Astrocyte of the cerebellum (primary cell): ENCODE results near the gene HGS.

Experiments used
- DNase-seq: peaks from one replicate; pipeline ENCODE4 v3.0.0-alpha.2; 2011; ENCODE audit warnings: low read depth
- H3K4me3 ChIP-seq: 2 replicates; pipeline ENCODE4 v1.5.1; 2011; ENCODE audit warnings: mild to moderate bottlenecking, low read depth, low read length, moderate library complexity
- in situ Hi-C: cut with HindIII; loops from 2 replicates; pipeline ENCODE4 v1.10.0; 2017; ENCODE audit warnings: low sequenced_read_pairs
- TF ChIP-seq, protein P1 (sequence below): IDR thresholded peaks from 2 replicates; pipeline ENCODE4 v1.5.1; 2012; ENCODE audit warnings: low read length, low read depth, moderate library complexity, mild to moderate bottlenecking; ENCODE audit errors: missing control alignments

Gene HGS

DNA sequence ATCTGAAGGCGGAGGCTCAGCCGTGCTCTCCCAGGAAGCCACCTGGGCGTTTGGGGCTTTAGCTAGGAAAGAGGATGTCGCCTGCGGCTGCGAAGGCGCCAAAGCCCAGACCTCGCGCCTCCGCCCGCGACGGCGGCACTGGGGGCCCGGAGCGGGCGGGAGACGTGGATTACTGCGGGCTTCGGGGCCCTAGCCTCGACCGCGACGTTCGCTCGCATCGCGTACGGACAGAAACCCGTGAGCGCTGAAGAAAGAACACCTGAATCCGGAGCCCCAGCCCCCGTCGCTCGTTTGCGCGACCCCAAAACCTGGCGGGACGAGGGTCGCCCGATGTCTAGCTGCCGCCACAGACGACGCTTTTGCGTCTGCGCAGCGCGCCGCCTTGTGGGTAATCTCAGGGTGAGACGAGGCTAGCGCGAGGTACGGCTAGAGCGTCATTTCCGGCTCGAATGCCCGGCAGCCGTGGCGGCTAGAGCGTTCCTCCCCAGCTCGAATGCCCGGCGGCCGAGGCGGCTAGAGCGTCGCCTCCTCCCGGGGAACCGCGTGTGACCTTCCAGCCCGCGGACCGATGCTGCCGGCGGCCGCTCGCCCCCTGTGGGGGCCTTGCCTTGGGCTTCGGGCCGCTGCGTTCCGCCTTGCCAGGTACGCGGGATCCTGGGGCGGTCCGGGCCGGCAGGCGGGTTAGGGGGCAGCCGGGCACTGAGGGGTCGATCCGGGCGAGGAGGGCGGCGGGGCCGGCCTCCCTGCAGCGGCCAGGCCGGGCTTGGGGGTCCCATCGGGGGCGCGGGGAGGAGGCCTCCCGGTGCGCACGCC lies 19.3 kb downstream of the HGS start, which contains the start of gene MRPL12:
MRPL12 (plus strand) TSS at position 434 of the 813 bp plus-strand sequence; CDS start at position 569, 135 bp downstream.
- peak within 1 kb of the TSS; percentile 89 for H3K4me3 ChIP-seq
- TF ChIP-seq, protein P1, sequence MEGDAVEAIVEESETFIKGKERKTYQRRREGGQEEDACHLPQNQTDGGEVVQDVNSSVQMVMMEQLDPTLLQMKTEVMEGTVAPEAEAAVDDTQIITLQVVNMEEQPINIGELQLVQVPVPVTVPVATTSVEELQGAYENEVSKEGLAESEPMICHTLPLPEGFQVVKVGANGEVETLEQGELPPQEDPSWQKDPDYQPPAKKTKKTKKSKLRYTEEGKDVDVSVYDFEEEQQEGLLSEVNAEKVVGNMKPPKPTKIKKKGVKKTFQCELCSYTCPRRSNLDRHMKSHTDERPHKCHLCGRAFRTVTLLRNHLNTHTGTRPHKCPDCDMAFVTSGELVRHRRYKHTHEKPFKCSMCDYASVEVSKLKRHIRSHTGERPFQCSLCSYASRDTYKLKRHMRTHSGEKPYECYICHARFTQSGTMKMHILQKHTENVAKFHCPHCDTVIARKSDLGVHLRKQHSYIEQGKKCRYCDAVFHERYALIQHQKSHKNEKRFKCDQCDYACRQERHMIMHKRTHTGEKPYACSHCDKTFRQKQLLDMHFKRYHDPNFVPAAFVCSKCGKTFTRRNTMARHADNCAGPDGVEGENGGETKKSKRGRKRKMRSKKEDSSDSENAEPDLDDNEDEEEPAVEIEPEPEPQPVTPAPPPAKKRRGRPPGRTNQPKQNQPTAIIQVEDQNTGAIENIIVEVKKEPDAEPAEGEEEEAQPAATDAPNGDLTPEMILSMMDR = no peak
- in situ Hi-C loops = no loop called here
- DNase-seq = peak; percentile 80

DNA sequence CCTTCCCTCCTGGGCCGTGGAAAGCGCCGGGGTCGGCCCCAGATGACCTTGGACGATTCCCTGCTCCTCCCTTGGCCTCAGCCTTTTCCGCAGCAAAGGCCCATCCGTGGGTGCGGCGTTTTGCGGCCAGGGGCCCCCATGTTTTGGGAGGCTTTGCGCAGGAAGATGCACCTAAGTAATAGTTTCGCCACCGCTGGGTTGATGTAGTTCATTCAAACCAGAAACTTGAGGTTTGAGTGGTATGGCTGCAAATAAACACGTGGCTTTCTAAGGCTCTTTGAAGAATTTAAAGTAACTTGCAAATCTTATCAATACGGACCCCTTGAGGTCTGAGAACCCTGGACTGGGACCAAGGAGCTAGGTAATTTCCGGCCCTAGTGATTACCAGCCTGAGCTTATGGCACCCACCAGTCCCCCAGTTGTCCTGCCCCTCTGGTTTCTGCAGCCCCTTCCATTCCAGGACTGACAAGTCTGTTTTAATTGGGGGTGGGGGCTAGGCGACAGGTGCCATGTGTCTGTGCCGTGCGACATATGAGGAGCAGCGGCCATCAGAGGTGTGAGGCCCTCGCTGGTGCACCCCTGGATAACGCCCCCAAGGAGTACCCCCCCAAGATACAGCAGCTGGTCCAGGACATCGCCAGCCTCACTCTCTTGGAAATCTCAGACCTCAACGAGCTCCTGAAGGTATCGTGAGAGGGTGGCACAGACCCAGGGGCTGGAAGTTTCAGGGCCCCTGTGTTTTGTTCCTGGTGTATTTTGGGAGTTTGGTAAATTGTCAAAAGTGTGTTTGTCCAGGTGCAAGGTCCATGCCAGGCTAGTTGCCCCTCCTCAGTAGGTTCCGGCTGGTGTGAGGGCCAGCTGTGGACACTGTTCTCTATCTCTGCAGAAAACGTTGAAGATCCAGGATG lies 20.2 kb downstream of the HGS start:
- H3K4me3 ChIP-seq = peak overlapping the region; percentile 89
- no peak for DNase-seq
- in situ Hi-C loops = no loop called here
- TF ChIP-seq, protein P1 = no peak

DNA sequence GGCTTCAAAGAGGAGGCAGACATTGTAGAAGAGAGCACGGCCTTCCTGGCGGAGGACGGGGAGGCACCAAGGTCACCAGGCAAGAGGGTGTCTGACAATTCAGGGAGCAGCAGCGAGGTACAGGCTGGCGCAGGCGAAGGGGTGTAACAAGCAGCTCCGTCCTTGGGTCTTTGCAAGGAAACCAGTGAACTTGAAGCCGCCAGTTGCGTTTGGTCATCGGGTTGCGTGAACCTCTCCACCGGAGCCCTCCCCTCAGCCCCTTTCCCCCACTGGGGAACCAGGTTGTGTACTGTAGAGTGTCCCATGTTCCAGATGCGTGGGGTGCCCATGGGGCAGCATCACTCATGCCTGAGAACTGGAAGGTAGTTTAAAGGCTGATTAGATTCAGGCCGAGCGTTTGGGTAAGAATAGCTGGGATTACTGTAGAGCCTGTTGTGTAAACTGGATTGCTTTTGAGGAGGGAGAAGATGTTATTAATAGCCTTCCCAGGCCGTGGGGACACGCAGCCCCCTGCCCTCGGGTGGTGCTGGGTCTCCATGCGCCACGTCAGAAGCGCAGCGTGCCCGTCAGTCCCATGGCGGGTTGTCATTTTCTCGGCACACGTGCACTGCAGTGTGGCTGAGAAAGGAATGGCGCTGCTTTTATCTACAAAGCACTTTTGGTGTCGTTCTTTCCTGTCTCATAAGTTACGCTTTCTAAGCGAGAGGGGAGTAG lies 21.9 kb downstream of the HGS start:
- no peak overlapping the region for H3K4me3 ChIP-seq
- in situ Hi-C loops = no loop called here
- TF ChIP-seq, protein P1 = no peak
- DNase-seq = no peak

DNA sequence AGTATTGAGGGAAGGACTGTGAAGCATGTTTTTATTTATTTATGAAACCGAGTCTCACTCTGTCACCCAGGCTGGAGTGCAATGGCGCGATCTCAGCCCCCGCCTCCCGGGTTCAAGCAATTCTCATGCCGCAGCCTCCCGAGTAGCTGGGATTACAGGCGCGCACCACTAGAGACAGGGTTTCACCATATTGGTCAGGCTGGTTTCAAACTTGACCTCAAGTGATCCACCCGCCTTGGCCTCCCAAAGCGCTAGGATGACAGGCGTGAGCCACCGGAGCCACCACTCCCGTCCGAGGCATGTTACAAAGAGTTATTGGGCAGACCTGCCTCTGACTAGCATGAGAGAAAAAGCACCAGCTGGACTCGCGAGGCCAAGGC lies 22.4 kb downstream of the HGS start:
- no peak overlapping the region for H3K4me3 ChIP-seq
- TF ChIP-seq, protein P1 = no peak
- no peak for DNase-seq
- in situ Hi-C loops = no loop called here

DNA sequence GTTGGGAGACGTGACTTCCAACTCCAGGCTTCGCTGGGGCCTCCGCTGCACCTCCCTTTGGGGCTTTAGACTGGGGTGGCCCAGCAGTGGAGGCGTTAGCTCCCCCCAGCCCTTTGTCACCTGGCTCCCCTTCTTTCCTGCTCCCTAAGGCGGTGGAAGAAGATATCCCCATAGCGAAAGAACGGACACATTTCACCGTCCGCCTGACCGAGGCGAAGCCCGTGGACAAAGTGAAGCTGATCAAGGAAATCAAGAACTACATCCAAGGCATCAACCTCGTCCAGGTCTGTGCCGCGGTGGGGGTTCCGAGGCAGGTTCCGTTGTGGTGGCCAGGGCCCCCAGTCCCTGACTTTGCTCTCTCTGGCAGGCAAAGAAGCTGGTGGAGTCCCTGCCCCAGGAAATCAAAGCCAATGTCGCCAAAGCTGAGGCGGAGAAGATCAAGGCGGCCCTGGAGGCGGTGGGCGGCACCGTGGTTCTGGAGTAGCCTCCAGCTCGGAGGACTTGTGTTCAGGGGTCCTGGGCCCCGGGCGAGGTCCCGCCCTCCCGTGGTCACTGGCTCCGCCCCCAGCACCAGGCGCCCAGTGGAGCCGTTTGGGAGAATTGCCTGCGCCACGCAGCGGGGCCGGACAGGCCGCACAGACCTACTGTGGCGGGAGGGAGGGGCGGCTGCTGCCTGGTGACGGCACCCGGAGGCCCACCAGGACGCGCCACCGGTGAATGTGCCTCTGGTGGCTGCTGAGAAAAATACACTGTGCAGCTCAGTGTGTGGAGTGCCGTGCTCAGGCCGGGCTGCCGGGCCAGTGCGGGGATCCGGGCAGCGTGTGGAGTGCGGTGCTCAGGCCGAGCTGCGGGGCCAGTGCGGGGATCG lies 23.2 kb downstream of the HGS start:
- no peak overlapping the region for H3K4me3 ChIP-seq
- TF ChIP-seq, protein P1 = no peak
- DNase-seq = no peak
- in situ Hi-C loops = no loop called here
